GM10248 (cell line): ENCODE measurements around the gene MBTD1.

Source experiments
- CTCF ChIA-PET: fragments of 300-600 bp; sonication (Branson Sonifier 250); formaldehyde crosslinking; extraction: SDS; loops from one replicate; lab custom pipeline; 2021; ENCODE audit warnings: antibody characterized with exemption; lab: Yijun Ruan, JAX
- POLR2A ChIA-PET: fragments of 350-650 bp; sonication (Branson Sonifier 250); formaldehyde crosslinking; extraction: SDS; loops from one replicate; lab custom pipeline; 2020; ENCODE audit warnings: antibody characterized with exemption; lab: Yijun Ruan, JAX
- DNase-seq: peaks from one replicate; pipeline ENCODE4 v3.0.0; 2012; ENCODE audit errors: extremely low spot score
- CTCF ChIP-seq: IDR thresholded peaks from 2 replicates; pipeline ENCODE4 v1.5.1; 2012; ENCODE audit warnings: mild to moderate bottlenecking, low read depth; ENCODE audit errors: extremely low read depth, missing control alignments, control extremely low read depth

Gene MBTD1

GRCh38 chr17:51200295-51200694 lies 59.6 kb downstream of the MBTD1 start:
- ChIA-PET CTCF (interaction anchor here (1.4 kb wide), 1 partner anchor 9 kb away, joined by 3 read pairs; no protein-coding TSS in a partner anchor), POLR2A (no interaction called here)
- DNase-seq: no peak
- TF ChIP-seq CTCF: no peak

DNA sequence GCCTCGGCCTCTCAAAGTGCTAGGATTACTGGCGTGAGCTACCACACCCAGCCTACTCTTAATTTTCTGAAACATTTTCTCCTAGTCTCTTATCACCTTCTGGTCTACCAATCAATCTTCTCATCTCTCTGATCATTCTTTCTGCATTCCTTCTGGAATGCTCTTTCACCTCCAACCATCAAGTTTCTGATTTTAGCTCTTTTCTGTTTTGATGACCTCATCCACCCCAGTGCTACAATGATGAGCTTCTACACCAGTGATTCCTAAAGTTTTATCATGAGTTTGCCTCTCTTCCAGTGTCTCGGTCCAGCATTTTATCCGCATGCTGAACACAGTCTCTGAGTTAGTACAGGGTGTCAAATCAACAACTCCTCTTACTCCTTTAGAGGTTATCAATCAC lies 62.1 kb downstream of the MBTD1 start:
- CTCF ChIA-PET: interaction anchor here (1.3 to 1.8 kb wide), 4 partner anchors 9 to 43 kb away, joined by 3 to 4 read pairs (median 4); no protein-coding TSS in a partner anchor
- TF ChIP-seq CTCF: no peak
- POLR2A ChIA-PET: no interaction called here
- DNase-seq: no peak

- TF ChIP-seq CTCF: no peak
- CTCF ChIA-PET: interaction anchor here (1.1 kb wide), 1 partner anchor 39 kb away, joined by 4 read pairs; the partner anchor contains the start of gene NME1
- POLR2A ChIA-PET: no interaction called here
- DNase-seq: no peak
Measured at GRCh38 chr17:51191895-51192294, 68.0 kb downstream of the MBTD1 start.

- TF ChIP-seq CTCF: no peak
- ChIA-PET CTCF (interaction anchor here (0.6 to 1.3 kb wide), 2 partner anchors 27 to 41 kb away, joined by 3 read pairs; no protein-coding TSS in a partner anchor), POLR2A (no interaction called here)
- DNase-seq: no peak
Measured at GRCh38 chr17:51189628-51190027, 70.2 kb downstream of the MBTD1 start.

- DNase-seq: no peak
- no peak for TF ChIP-seq CTCF
- ChIA-PET POLR2A (no interaction called here), CTCF (interaction anchor here (1.3 kb wide), 1 partner anchor 27 kb away, joined by 3 read pairs; no protein-coding TSS in a partner anchor)
Measured at GRCh38 chr17:51189162-51189561, 70.7 kb downstream of the MBTD1 start.

DNA sequence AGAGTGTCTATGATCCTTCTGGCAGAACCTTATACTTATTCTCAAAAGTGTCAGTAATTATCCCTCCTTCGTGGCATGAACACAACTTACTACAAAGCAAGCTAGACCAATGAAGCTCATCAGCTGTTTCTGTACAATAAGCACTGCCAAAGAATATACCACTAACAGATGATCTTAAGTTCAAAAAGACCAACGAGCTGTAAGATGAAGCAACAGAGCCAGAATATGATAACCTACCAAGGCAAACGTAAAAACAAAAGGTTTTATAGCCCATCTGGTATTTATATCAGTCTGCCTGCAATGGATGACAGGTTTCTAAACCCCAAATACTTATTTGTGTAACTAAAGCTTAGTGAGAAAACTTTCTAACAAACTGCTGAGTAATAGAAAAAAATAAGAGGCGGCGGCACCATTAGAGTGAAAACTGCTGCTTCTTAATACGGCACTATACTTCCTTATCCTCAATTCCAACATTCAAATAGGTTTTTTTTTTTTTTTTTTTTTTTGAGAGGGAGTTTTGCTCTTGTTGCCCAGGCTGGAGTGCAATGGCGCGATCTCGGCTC lies 71.5 kb downstream of the MBTD1 start:
- ChIA-PET POLR2A (no interaction called here), CTCF (interaction anchor here (1.0 kb wide), 1 partner anchor 10 kb away, joined by 4 read pairs; no protein-coding TSS in a partner anchor)
- DNase-seq: no peak
- TF ChIP-seq CTCF: no peak
